WTC11 (cell line): ENCODE measurements around the gene TSPAN31. TPM values are rescaled to one million over a fixed set of nuclear protein-coding genes. Genes with fewer than 3 reads are reported as not detected.
A peak's percentile ranks its signal among the peaks of the same experiment; 100 is the strongest.

Source experiments
- CREM ChIP-seq: sonication (generic); formaldehyde crosslinking; IDR thresholded peaks from 2 replicates; pipeline ENCODE4 v1.8.1; 2022; ENCODE audit warnings: mild to moderate bottlenecking, missing genetic modification reagents, moderate library complexity
- FOXP4 ChIP-seq: sonication (generic); formaldehyde crosslinking; IDR thresholded peaks from 2 replicates; pipeline ENCODE4 v1.8.0; 2022; ENCODE audit warnings: mild to moderate bottlenecking, missing genetic modification reagents
- GABPB1 ChIP-seq: sonication (generic); formaldehyde crosslinking; IDR thresholded peaks from 2 replicates; pipeline ENCODE4 v1.8.1; 2023; ENCODE audit warnings: mild to moderate bottlenecking, missing genetic modification reagents
- JAZF1 ChIP-seq: fragments of 250-450 bp; sonication (Bioruptor Pico); IDR thresholded peaks from 2 replicates; pipeline ENCODE4 v1.9.0; 2021; ENCODE audit warnings: moderate library complexity, mild to moderate bottlenecking, inconsistent platforms
- MLX ChIP-seq: sonication (generic); formaldehyde crosslinking; IDR thresholded peaks from 2 replicates; pipeline ENCODE4 v1.8.1; 2023; ENCODE audit warnings: mild to moderate bottlenecking, missing genetic modification reagents, moderate library complexity
- NFE2L1 ChIP-seq: sonication (generic); formaldehyde crosslinking; IDR thresholded peaks from 2 replicates; pipeline ENCODE4 v1.8.1; 2023; ENCODE audit warnings: missing genetic modification reagents
- NR1H2 ChIP-seq: sonication (generic); formaldehyde crosslinking; IDR thresholded peaks from 2 replicates; pipeline ENCODE4 v1.9.0; 2021; ENCODE audit warnings: mild to moderate bottlenecking, moderate library complexity, missing genetic modification reagents
- NR2C2 ChIP-seq: sonication (generic); formaldehyde crosslinking; IDR thresholded peaks from 2 replicates; pipeline ENCODE4 v1.8.0; 2022; ENCODE audit warnings: mild to moderate bottlenecking, missing genetic modification reagents
- NR3C1 ChIP-seq: sonication (generic); formaldehyde crosslinking; conservative IDR thresholded peaks from 2 replicates; pipeline ENCODE4 v1.8.1; 2023; ENCODE audit warnings: low read depth, mild to moderate bottlenecking, missing genetic modification reagents
- OVOL2 ChIP-seq: fragments of 250-450 bp; sonication (Bioruptor Pico); IDR thresholded peaks from 2 replicates; pipeline ENCODE4 v1.9.0; 2021; ENCODE audit warnings: mild to moderate bottlenecking, borderline replicate concordance
- SOX15 ChIP-seq: fragments of 250-450 bp; sonication (Bioruptor Pico); IDR thresholded peaks from 2 replicates; pipeline ENCODE4 v1.9.0; 2021; ENCODE audit warnings: mild to moderate bottlenecking
- TEAD1 ChIP-seq: sonication (generic); formaldehyde crosslinking; IDR thresholded peaks from 2 replicates; pipeline ENCODE4 v1.8.0; 2022; ENCODE audit warnings: mild to moderate bottlenecking, missing genetic modification reagents
- TEAD4 ChIP-seq: sonication (generic); formaldehyde crosslinking; IDR thresholded peaks from 2 replicates; pipeline ENCODE4 v1.8.0; 2022; ENCODE audit warnings: mild to moderate bottlenecking, missing genetic modification reagents
- TP53 ChIP-seq: sonication (generic); formaldehyde crosslinking; IDR thresholded peaks from 2 replicates; pipeline ENCODE4 v1.8.1; 2023; ENCODE audit warnings: mild to moderate bottlenecking, missing genetic modification reagents
- ZBTB21 ChIP-seq: sonication (generic); formaldehyde crosslinking; IDR thresholded peaks from 2 replicates; pipeline ENCODE4 v1.8.1; 2023; ENCODE audit warnings: mild to moderate bottlenecking, missing genetic modification reagents, borderline replicate concordance
- ZNF138 ChIP-seq: sonication (generic); formaldehyde crosslinking; conservative IDR thresholded peaks from 2 replicates; pipeline ENCODE4 v1.8.1; 2022; ENCODE audit warnings: mild to moderate bottlenecking, moderate library complexity, missing genetic modification reagents
- ZNF232 ChIP-seq: sonication (generic); formaldehyde crosslinking; IDR thresholded peaks from 2 replicates; pipeline ENCODE4 v1.8.0; 2022; ENCODE audit warnings: mild to moderate bottlenecking, missing genetic modification reagents
- ZNF281 ChIP-seq: sonication (generic); formaldehyde crosslinking; IDR thresholded peaks from 2 replicates; pipeline ENCODE4 v1.8.0; 2023; ENCODE audit warnings: mild to moderate bottlenecking, missing genetic modification reagents
- ZNF396 ChIP-seq: fragments of 250-450 bp; sonication (Bioruptor Pico); IDR thresholded peaks from 2 replicates; pipeline ENCODE4 v1.8.0; 2021; ENCODE audit warnings: mild to moderate bottlenecking, moderate library complexity, borderline replicate concordance
- ZNF423 ChIP-seq: fragments of 250-450 bp; sonication (Bioruptor Pico); IDR thresholded peaks from 2 replicates; pipeline ENCODE4 v2.1.2; 2022; ENCODE audit warnings: mild to moderate bottlenecking, moderate library complexity
- ZNF512 ChIP-seq: sonication (generic); formaldehyde crosslinking; IDR thresholded peaks from 2 replicates; pipeline ENCODE4 v1.8.1; 2022; ENCODE audit warnings: missing genetic modification reagents, borderline replicate concordance
- total RNA-seq: library from RNA; stranded (reverse); gene quantifications from 3 replicates; pipeline ENCODE4 v1.2.3, GENCODE V29; 2021
- TF ChIP-seq, protein P1 (sequence below): fragments of 250-450 bp; sonication (Bioruptor Pico); IDR thresholded peaks from 2 replicates; pipeline ENCODE4 v1.9.0; 2021; ENCODE audit warnings: moderate library complexity, mild to moderate bottlenecking, inconsistent platforms, borderline replicate concordance
- TF ChIP-seq, protein P2 (sequence below): fragments of 250-450 bp; sonication (Bioruptor Pico); IDR thresholded peaks from 2 replicates; pipeline ENCODE4 v1.9.0; 2021; ENCODE audit warnings: mild to moderate bottlenecking
- TF ChIP-seq, protein P3 (sequence below): fragments of 250-450 bp; sonication (Bioruptor Pico); IDR thresholded peaks from 2 replicates; pipeline ENCODE4 v2.1.2; 2022; ENCODE audit warnings: mild to moderate bottlenecking, moderate library complexity
- TF ChIP-seq, protein P4 (sequence below): fragments of 200-600 bp; IDR thresholded peaks from 2 replicates; pipeline ENCODE4 v1.8.0; 2022; ENCODE audit warnings: antibody characterized with exemption

TSPAN31 gene
- total RNA-seq, 1 experiment from 2014 or later: 9.9 TPM

DNA sequence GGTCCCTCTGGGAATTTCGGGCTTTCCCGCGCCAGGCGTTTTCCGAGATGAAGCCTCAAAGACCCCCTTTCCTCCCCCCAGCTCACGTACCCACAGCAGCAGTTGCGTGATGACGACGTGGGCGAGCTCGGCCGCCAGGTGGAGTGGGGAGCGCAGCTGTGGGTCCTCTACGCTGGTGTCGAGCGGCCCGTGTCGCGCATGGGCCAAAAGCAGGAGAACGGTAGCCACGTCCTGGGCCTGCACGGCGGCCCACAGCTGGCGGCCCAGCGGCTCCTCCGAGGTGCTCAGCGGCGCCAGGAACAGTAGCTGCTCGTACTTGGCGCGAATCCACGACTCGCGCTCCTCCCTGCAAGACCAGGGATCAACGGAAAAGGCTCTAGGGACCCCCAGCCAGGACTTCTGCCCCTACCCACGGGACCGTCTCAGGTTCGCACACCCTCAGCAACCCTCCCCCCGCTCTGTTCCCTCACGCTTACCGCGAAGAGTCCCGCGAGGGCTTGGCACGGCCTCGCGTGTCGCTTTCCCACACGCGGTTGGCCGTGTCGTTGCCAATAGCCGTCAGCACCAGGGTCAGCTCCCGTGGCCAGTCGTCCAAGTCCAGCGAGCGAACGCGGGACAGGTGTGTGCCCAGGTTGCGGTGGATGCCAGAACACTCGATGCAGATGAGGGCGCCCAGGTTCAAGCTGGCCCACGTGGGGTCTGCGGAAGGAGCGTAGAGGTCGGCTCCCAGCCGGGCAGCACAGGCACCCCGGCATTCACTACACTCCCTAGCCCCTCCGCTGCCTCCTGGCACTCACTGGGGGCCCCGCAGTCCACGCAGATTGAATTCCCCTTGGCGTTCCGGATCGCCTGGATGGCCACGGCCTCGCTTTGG lies 17.7 kb upstream of the TSPAN31 start (continued):
- TF ChIP-seq MLX (CRISPR knock-in tag) (no peak), NR1H2 (CRISPR knock-in tag) (no peak), ZNF423 (CRISPR knock-in tag) (no peak), ZNF281 (CRISPR knock-in tag) (no peak), CREM (peak; percentile 70; the same call in 1 of the 2 replicates), NR2C2 (CRISPR knock-in tag) (no peak), ZNF138 (CRISPR knock-in tag) (no peak; the same call in 1 of the 2 replicates), ZNF232 (CRISPR knock-in tag) (peak; percentile 66; the same call in 1 of the 2 replicates), TEAD1 (no peak; the same call in 1 of the 2 replicates), OVOL2 (CRISPR knock-in tag) (no peak), JAZF1 (CRISPR knock-in tag) (no peak), NFE2L1 (CRISPR knock-in tag) (0 out of 2 replicates have a peak, but pooled peaks have one; percentile 10), TEAD4 (CRISPR knock-in tag) (0 out of 2 replicates have a peak, but pooled peaks have one; percentile 4), ZNF396 (no peak), SOX15 (no peak), GABPB1 (CRISPR knock-in tag) (no peak), ZBTB21 (CRISPR knock-in tag) (no peak), ZNF512 (CRISPR knock-in tag) (no peak), NR3C1 (CRISPR knock-in tag) (no peak), FOXP4 (no peak), TP53 (CRISPR knock-in tag) (0 out of 2 replicates have a peak, but pooled peaks have one; percentile 44)
- TF ChIP-seq, protein P1, sequence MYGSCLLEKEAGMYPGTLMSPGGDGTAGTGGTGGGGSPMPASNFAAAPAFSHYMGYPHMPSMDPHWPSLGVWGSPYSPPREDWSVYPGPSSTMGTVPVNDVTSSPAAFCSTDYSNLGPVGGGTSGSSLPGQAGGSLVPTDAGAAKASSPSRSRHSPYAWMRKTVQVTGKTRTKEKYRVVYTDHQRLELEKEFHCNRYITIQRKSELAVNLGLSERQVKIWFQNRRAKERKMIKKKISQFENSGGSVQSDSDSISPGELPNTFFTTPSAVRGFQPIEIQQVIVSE (CRISPR knock-in tag): no peak
- TF ChIP-seq, protein P2, sequence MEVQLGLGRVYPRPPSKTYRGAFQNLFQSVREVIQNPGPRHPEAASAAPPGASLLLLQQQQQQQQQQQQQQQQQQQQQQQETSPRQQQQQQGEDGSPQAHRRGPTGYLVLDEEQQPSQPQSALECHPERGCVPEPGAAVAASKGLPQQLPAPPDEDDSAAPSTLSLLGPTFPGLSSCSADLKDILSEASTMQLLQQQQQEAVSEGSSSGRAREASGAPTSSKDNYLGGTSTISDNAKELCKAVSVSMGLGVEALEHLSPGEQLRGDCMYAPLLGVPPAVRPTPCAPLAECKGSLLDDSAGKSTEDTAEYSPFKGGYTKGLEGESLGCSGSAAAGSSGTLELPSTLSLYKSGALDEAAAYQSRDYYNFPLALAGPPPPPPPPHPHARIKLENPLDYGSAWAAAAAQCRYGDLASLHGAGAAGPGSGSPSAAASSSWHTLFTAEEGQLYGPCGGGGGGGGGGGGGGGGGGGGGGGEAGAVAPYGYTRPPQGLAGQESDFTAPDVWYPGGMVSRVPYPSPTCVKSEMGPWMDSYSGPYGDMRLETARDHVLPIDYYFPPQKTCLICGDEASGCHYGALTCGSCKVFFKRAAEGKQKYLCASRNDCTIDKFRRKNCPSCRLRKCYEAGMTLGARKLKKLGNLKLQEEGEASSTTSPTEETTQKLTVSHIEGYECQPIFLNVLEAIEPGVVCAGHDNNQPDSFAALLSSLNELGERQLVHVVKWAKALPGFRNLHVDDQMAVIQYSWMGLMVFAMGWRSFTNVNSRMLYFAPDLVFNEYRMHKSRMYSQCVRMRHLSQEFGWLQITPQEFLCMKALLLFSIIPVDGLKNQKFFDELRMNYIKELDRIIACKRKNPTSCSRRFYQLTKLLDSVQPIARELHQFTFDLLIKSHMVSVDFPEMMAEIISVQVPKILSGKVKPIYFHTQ: no peak
- TF ChIP-seq, protein P3, sequence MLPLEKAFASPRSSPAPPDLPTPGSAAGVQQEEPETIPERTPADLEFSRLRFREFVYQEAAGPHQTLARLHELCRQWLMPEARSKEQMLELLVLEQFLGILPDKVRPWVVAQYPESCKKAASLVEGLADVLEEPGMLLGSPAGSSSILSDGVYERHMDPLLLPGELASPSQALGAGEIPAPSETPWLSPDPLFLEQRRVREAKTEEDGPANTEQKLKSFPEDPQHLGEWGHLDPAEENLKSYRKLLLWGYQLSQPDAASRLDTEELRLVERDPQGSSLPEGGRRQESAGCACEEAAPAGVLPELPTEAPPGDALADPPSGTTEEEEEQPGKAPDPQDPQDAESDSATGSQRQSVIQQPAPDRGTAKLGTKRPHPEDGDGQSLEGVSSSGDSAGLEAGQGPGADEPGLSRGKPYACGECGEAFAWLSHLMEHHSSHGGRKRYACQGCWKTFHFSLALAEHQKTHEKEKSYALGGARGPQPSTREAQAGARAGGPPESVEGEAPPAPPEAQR (CRISPR knock-in tag): no peak
- TF ChIP-seq, protein P4, sequence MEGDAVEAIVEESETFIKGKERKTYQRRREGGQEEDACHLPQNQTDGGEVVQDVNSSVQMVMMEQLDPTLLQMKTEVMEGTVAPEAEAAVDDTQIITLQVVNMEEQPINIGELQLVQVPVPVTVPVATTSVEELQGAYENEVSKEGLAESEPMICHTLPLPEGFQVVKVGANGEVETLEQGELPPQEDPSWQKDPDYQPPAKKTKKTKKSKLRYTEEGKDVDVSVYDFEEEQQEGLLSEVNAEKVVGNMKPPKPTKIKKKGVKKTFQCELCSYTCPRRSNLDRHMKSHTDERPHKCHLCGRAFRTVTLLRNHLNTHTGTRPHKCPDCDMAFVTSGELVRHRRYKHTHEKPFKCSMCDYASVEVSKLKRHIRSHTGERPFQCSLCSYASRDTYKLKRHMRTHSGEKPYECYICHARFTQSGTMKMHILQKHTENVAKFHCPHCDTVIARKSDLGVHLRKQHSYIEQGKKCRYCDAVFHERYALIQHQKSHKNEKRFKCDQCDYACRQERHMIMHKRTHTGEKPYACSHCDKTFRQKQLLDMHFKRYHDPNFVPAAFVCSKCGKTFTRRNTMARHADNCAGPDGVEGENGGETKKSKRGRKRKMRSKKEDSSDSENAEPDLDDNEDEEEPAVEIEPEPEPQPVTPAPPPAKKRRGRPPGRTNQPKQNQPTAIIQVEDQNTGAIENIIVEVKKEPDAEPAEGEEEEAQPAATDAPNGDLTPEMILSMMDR: no peak
